OCI-LY7 (cell line): Measurements from ENCODE around the gene AAMDC. TPM values are rescaled to one million over a fixed set of nuclear protein-coding genes. Genes with fewer than 3 reads are reported as not detected.
"Not testable (repeated sequence)": the region's sequence is repeated elsewhere in the genome, so short reads cannot be mapped to it uniquely, and the experiment has no call there.

ENCODE experiments used
- BruUV-seq: library from RNA; stranded (reverse); fragments of 400-500 nt; replicated peaks from 2 replicates; lab custom pipeline; 2021; lab: Mats Ljungman, UMichigan
- CTCF ChIA-PET: fragments of 300-600 bp; sonication (Branson Sonifier 250); formaldehyde crosslinking; loops from one replicate; lab custom pipeline; 2022; ENCODE audit warnings: antibody characterized with exemption; ENCODE audit not compliant: unreplicated experiment; lab: Charles Lee
- POLR2A ChIA-PET: fragments of 300-600 bp; sonication (Branson Sonifier 250); formaldehyde crosslinking; loops from one replicate; lab custom pipeline; 2022; ENCODE audit warnings: antibody characterized with exemption; lab: Charles Lee
- DNase-seq: peaks from one replicate; pipeline ENCODE4 v3.0.0-alpha.2; 2015; ENCODE audit warnings: low spot score
- H2AFZ ChIP-seq: fragments of 200-600 bp; sonication (generic), shearing (Covaris generic); 2 replicates; pipeline ENCODE4 v1.6.1; 2014; ENCODE audit warnings: mild to moderate bottlenecking, antibody characterized with exemption, low read length, moderate library complexity
- H3K27ac ChIP-seq: fragments of 200-600 bp; sonication (generic); 2 replicates; pipeline ENCODE4 v1.5.1; 2014; ENCODE audit warnings: mixed run types, low read depth, mild to moderate bottlenecking, moderate library complexity, low read length, inconsistent platforms; ENCODE audit not compliant: poor library complexity, severe bottlenecking
- H3K36me3 ChIP-seq: fragments of 200-600 bp; sonication (generic); 2 replicates; pipeline ENCODE4 v1.6.1; 2014; ENCODE audit warnings: mild to moderate bottlenecking, antibody characterized with exemption, low read length, moderate library complexity, mixed read lengths; ENCODE audit not compliant: insufficient read depth
- H3K4me1 ChIP-seq: fragments of 200-600 bp; sonication (generic); 2 replicates; pipeline ENCODE4 v1.5.1; 2014; ENCODE audit warnings: mild to moderate bottlenecking, low read length; ENCODE audit not compliant: insufficient read depth, poor library complexity, severe bottlenecking
- H3K4me2 ChIP-seq: fragments of 200-600 bp; sonication (generic); 2 replicates; pipeline ENCODE4 v1.6.1; 2014; ENCODE audit warnings: mild to moderate bottlenecking, low read length
- H3K4me3 ChIP-seq: fragments of 200-600 bp; sonication (generic); 2 replicates; pipeline ENCODE4 v1.5.1; 2014; ENCODE audit warnings: mild to moderate bottlenecking, low read depth, low read length; ENCODE audit not compliant: poor library complexity, severe bottlenecking
- H3K79me2 ChIP-seq: fragments of 200-600 bp; sonication (generic); 2 replicates; pipeline ENCODE4 v1.6.1; 2016; ENCODE audit warnings: low read depth, mild to moderate bottlenecking, low read length, moderate library complexity, mixed read lengths; ENCODE audit not compliant: insufficient read depth
- H3K9me2 ChIP-seq: fragments of 200-600 bp; sonication (generic); 2 replicates; pipeline ENCODE4 v1.6.1; 2016; ENCODE audit warnings: mild to moderate bottlenecking, low read length, mixed read lengths; ENCODE audit not compliant: insufficient read depth
- H3K9me3 ChIP-seq: fragments of 200-600 bp; sonication (generic); 2 replicates; pipeline ENCODE4 v1.6.1; 2014; ENCODE audit warnings: mild to moderate bottlenecking, mixed run types, low read length, mixed read lengths
- H4K20me1 ChIP-seq: fragments of 200-600 bp; sonication (generic); 2 replicates; pipeline ENCODE4 v1.6.1; 2014; ENCODE audit warnings: mild to moderate bottlenecking, antibody characterized with exemption, low read length, moderate library complexity, mixed read lengths; ENCODE audit not compliant: insufficient read depth
- EZH2phosphoT487 ChIP-seq: fragments of 200-600 bp; sonication (generic); IDR thresholded peaks from 2 replicates; pipeline ENCODE4 v1.6.1; 2018; ENCODE audit warnings: low read depth, borderline replicate concordance, mild to moderate bottlenecking, mixed run types, antibody characterized with exemption, low read length, moderate library complexity, mixed read lengths
- intact Hi-C: fragments of 100-400 bp; cut with micrococcal nuclease; formaldehyde crosslinking; loops from one replicate; pipeline ENCODE4 v1.10.0; 2022; ENCODE audit not compliant: unreplicated experiment
- total RNA-seq, 2 experiments: library from RNA; depleted of rRNA in 1 of 2; stranded (reverse); fragments of >200 nt in 1 of 2; shearing (Covaris generic) in 1 of 2; gene quantifications; 2 replicates each; pipeline ENCODE4 v1.2.3, GENCODE V29; 2014 to 2022
- TF ChIP-seq, protein P1 (sequence below): fragments of 200-600 bp; sonication (generic); conservative IDR thresholded peaks from 2 replicates; pipeline ENCODE4 v1.5.1; 2014; ENCODE audit warnings: mild to moderate bottlenecking, antibody characterized with exemption, low read length, moderate library complexity, mixed read lengths

Gene AAMDC
- total RNA-seq, 2 experiments from 2014 or later, result 11.0 to 17.1 TPM

DNA sequence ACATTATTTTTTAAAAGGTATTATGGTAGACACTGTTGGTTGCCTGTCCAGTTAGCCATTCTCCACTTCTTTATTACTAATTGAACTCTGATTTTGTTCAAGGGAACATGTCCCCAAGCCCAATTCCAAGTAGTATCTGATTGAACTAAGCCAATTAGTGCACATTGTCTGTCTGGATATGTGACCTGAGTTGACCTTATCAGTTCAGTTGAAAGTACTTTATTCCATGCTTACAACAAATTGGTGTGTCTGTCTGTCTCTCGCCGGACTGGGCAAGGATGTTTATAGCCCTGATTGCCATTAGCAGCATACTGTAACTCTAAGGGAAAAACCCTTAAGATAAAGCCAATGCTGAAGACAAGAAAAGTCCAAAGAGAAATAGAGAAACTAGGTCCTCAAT is 87.9 kb downstream of the AAMDC start:
- H3K36me3 ChIP-seq, result peaks cover 34% of the 10 kb centered on the region
- no peaks in the 10 kb centered on the region for H4K20me1 ChIP-seq
- no peaks in the 10 kb centered on the region for H3K4me1 ChIP-seq
- no peak for DNase-seq
- H2AFZ ChIP-seq, result no peak overlapping the region
- intact Hi-C loops, result no loop called here
- no peaks in the 10 kb centered on the region for H3K79me2 ChIP-seq
- BruUV-seq, result no TSS peak
- H3K9me2 ChIP-seq, result no peaks in the 10 kb centered on the region
- no peak overlapping the region for H3K27ac ChIP-seq
- H3K4me3 ChIP-seq, result no peak overlapping the region
- H3K9me3 ChIP-seq, result no peaks in the 10 kb centered on the region
- TF ChIP-seq, protein P1, sequence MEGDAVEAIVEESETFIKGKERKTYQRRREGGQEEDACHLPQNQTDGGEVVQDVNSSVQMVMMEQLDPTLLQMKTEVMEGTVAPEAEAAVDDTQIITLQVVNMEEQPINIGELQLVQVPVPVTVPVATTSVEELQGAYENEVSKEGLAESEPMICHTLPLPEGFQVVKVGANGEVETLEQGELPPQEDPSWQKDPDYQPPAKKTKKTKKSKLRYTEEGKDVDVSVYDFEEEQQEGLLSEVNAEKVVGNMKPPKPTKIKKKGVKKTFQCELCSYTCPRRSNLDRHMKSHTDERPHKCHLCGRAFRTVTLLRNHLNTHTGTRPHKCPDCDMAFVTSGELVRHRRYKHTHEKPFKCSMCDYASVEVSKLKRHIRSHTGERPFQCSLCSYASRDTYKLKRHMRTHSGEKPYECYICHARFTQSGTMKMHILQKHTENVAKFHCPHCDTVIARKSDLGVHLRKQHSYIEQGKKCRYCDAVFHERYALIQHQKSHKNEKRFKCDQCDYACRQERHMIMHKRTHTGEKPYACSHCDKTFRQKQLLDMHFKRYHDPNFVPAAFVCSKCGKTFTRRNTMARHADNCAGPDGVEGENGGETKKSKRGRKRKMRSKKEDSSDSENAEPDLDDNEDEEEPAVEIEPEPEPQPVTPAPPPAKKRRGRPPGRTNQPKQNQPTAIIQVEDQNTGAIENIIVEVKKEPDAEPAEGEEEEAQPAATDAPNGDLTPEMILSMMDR, result no peak
- TF ChIP-seq EZH2phosphoT487, result no peak
- ChIA-PET POLR2A (no interaction called here), CTCF (no interaction called here)
- H3K4me2 ChIP-seq, result no peak overlapping the region

DNA sequence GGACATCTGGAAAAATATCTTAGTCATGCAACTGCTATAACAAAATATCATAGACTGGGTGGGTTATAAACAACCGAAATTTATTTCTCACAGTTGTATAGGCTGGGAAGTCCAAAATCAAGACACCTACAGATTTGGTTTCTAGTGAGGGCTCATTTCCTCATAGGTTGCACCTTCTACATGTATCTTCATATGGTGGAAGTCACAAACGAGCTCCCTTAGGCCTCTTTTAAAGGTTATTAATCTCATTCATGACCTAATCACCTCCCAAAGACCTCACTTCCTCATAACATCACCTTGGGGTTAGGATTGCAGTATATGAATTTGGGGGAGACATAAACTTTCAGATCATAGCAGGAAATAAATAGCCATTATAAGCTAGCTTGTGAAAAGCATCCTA is 88.3 kb downstream of the AAMDC start:
- no peak overlapping the region for H3K4me2 ChIP-seq
- peaks cover 34% of the 10 kb centered on the region for H3K36me3 ChIP-seq
- H4K20me1 ChIP-seq, result no peaks in the 10 kb centered on the region
- ChIA-PET POLR2A (no interaction called here), CTCF (no interaction called here)
- no peak overlapping the region for H3K4me3 ChIP-seq
- intact Hi-C loops, result no loop called here
- no peak for DNase-seq
- H3K79me2 ChIP-seq, result no peaks in the 10 kb centered on the region
- H3K4me1 ChIP-seq, result no peaks in the 10 kb centered on the region
- H3K9me3 ChIP-seq, result no peaks in the 10 kb centered on the region
- H3K9me2 ChIP-seq, result no peaks in the 10 kb centered on the region
- no TSS peak for BruUV-seq
- TF ChIP-seq, protein P1, result no peak
- TF ChIP-seq EZH2phosphoT487, result no peak
- no peak overlapping the region for H3K27ac ChIP-seq
- H2AFZ ChIP-seq, result no peak overlapping the region

DNA sequence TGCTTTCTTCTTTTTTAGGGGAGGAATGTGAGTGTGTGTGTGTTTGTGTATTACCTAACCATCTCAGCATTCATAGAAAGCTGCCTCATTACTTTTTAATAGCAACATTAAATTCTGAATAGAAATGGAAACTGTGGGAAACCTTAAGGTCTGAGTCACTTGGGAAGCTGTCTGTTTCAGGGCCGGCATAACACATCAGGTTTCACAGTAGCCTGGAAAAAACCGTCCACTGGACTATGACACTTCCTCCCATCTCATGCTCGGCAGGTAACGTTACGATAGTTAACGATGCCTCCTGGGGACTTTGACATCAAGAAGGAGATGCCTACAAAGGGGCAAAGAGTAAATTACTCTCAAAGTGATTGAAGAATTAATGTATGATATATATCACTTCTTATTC is 89.9 kb downstream of the AAMDC start:
- DNase-seq, H4K20me1 ChIP-seq, H3K79me2 ChIP-seq, CTCF ChIA-PET, H3K9me2 ChIP-seq, H3K4me3 ChIP-seq, H3K9me3 ChIP-seq, BruUV-seq, H3K4me1 ChIP-seq, H2AFZ ChIP-seq, H3K27ac ChIP-seq, intact Hi-C loops, H3K4me2 ChIP-seq, POLR2A ChIA-PET: not testable (repeated sequence)
- peaks cover 38% of the 10 kb centered on the region; the same call in 1 of the 2 replicates for H3K36me3 ChIP-seq

DNA sequence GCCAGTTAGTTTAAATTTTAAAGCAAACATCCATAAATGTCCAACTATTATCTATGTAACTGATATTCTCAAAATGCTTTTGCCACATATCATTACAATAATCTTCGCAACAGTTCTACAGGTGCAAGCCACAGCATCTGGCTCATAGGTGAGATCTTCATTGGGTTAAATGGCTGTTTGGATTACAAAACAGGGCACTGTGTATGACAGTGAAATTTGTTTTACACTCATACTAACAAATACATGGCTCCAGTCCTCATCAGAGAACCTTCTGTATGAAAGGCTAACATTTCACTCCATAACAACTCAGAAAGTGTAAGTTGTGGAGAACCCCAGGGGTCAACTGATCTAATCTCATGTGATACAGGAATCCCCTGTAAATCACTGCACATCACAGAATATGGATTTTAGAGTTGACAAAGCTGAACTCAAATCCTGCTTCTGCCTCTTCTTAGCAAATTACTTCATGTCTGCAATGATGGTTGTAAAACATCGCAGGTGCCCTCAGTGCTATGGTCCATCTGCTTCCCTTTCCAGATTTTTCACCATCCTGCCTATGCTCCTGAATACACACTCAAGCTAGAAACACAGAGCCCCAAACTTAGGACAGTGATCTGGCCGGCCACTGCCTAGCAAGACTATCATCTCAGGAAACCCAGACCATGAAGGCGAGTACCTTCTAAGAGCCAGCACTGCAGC is 92.8 kb downstream of the AAMDC start:
- CTCF ChIA-PET, H3K9me2 ChIP-seq, H2AFZ ChIP-seq, DNase-seq, H4K20me1 ChIP-seq, H3K4me3 ChIP-seq, BruUV-seq, H3K9me3 ChIP-seq, H3K79me2 ChIP-seq, H3K4me2 ChIP-seq, H3K4me1 ChIP-seq, POLR2A ChIA-PET, intact Hi-C loops, H3K27ac ChIP-seq: not testable (repeated sequence)
- peaks cover 22% of the 10 kb centered on the region for H3K36me3 ChIP-seq

DNA sequence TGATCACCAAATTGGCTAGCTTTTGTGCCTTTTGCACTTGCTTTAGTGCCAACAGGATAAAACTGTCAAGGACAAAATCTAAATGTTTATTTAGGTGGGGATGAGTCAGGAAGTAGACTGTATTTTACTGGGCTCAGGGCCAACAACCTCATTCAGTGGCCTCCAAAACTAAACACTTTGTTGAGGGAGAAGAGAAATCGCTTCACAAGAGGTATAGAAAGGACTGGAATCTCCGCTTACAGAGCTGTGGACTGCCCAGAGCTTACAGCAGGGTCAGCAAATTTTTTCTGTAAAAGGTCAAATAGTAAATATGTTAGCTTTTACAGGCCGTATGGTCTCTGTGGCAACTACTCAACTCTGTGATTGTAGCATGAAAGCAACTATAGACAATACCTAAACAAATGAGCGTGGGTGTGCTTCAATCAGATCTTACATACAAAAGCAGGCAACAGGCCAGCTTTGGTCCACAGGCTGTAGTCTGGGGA is 93.4 kb downstream of the AAMDC start:
- H2AFZ ChIP-seq, BruUV-seq, H3K9me3 ChIP-seq, H3K4me1 ChIP-seq, H3K4me3 ChIP-seq, intact Hi-C loops, H3K27ac ChIP-seq, POLR2A ChIA-PET, H3K9me2 ChIP-seq, H4K20me1 ChIP-seq, CTCF ChIA-PET, H3K4me2 ChIP-seq, DNase-seq, H3K79me2 ChIP-seq: not testable (repeated sequence)
- peaks cover 19% of the 10 kb centered on the region for H3K36me3 ChIP-seq
